ENCODE data around the gene DRAP1. TPM values are rescaled to one million over a fixed set of nuclear protein-coding genes. Genes with fewer than 3 reads are reported as not detected.

Gene DRAP1
- total and polyA plus RNA-seq, 9 of the 15 experiments (the other 6 are each of a cell fraction or from before 2014, with no cell fraction given) = 9.6 to 200 (median 92.9) TPM

GRCh38 chr11:65934014-65934413 lies 14.8 kb downstream of the DRAP1 start (continued):
- TF ChIP-seq ZBTB40 (IDR thresholded peaks at IDR 0.05) = no peak
- TF ChIP-seq ZBTB40 (CRISPR knock-in tag; IDR thresholded peaks at IDR 0.05) = no peak
- no peak for TF ChIP-seq KAT8 (IDR thresholded peaks at IDR 0.05; ENCODE audit: low read depth)
- no peak for TF ChIP-seq E2F6 (IDR thresholded peaks at IDR 0.05; ENCODE audit: borderline replicate concordance in 1 of 2, extremely low read depth in 1 of 2, insufficient read depth in 1 of 2, insufficient read length in 1 of 2, low read depth in 1 of 2, low read length in 1 of 2, poor library complexity in 1 of 2, severe bottlenecking in 1 of 2)
- TF ChIP-seq ZNF280A (IDR thresholded peaks at IDR 0.05; ENCODE audit: low read depth, partially characterized antibody) = no peak
- TF ChIP-seq FOXJ3 (CRISPR knock-in tag; IDR thresholded peaks at IDR 0.05) = no peak
- no peak for TF ChIP-seq ATF1 (CRISPR knock-in tag; IDR thresholded peaks at IDR 0.05)
- no peak for TF ChIP-seq ATF1 (tag; IDR thresholded peaks at IDR 0.05)
- peak; percentile 79 for TF ChIP-seq KLF16 (IDR thresholded peaks at IDR 0.05)
- TF ChIP-seq ZNF764 (CRISPR knock-in tag; IDR thresholded peaks at IDR 0.05; ENCODE audit: low read depth) = no peak
- no peak for TF ChIP-seq MAX (CRISPR knock-in tag; IDR thresholded peaks at IDR 0.05)
- TF ChIP-seq ZNF133 (CRISPR knock-in tag; IDR thresholded peaks at IDR 0.05) = no peak
- no peak for TF ChIP-seq LEF1 (IDR thresholded peaks at IDR 0.05)
- TF ChIP-seq HINFP (tag; conservative IDR thresholded peaks at IDR 0.05; ENCODE audit: low read depth) = no peak
- TF ChIP-seq CTBP1 (IDR thresholded peaks at IDR 0.05; ENCODE audit: borderline replicate concordance) = no peak
- no peak for TF ChIP-seq SP1 (CRISPR knock-in tag; IDR thresholded peaks at IDR 0.05)
- no peak for TF ChIP-seq PRMT5 (CRISPR knock-in tag; IDR thresholded peaks at IDR 0.05)
